ENCODE results near the gene ATP5ME.

- TF ChIP-seq CTCF (IDR thresholded peaks at IDR 0.05 in 4 of 5, conservative IDR thresholded peaks at IDR 0.05 in 1 of 5) (no peak), POLR2A (IDR thresholded peaks at IDR 0.05) (no peak)
Measured at GRCh38 chr4:653080-653821, 20.8 kb downstream of the ATP5ME start.

Data from gastrocnemius medialis (tissue), 4 donors.